ENCODE measurements around the gene ZFR. TPM values are rescaled to one million over a fixed set of nuclear protein-coding genes. Genes with fewer than 3 reads are reported as not detected.

The ZFR gene
- total RNA-seq, 1 donor from 2014 or later: 60.3 TPM

DNA sequence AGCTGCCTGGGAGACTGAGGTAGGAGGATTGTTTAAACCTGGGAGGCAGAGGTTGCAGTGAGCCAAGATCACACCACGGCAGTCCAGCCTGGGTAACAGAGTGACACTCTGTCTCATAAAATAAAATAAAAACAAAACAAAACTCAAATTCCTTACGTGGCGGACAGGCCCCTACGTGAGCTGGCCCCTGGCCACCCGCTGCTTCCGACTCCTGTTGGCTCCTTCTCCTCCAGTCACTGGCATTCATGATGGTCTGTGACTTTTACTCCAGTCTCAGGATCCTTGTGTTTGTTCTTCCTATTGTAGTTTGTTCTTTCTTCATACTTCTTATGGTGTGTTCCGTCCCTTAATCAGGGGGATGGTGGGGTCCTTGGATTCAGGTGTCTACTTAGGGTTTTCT, 28.5 kb upstream of the ZFR start:
- Histone ChIP-seq H3K36me3 (no peaks in the 10 kb centered on the region), H3K27ac (replicated peaks) (no peak overlapping the region), H3K27me3 (ENCODE audit: low read depth) (no peaks in the 10 kb centered on the region), H3K4me1 (no peaks in the 10 kb centered on the region), H3K4me3 (no peak overlapping the region), H3K9me3 (replicated peaks) (no peaks in the 10 kb centered on the region)
- intact Hi-C loops (cut with micrococcal nuclease): no loop called here
- no peak for TF ChIP-seq CTCF (IDR thresholded peaks at IDR 0.05; ENCODE audit: borderline replicate concordance)
- no peak for DNase-seq

GRCh38 chr5:32471784-32472183, 27.2 kb upstream of the ZFR start:
- Histone ChIP-seq H3K9me3 (replicated peaks) (no peaks in the 10 kb centered on the region), H3K27me3 (ENCODE audit: low read depth) (no peaks in the 10 kb centered on the region), H3K36me3 (no peaks in the 10 kb centered on the region), H3K4me1 (no peaks in the 10 kb centered on the region), H3K27ac (replicated peaks) (no peak overlapping the region), H3K4me3 (no peak overlapping the region)
- TF ChIP-seq CTCF (IDR thresholded peaks at IDR 0.05; ENCODE audit: borderline replicate concordance): peak; percentile 17
- intact Hi-C loops (cut with micrococcal nuclease): no loop called here
- no peak for DNase-seq

DNA sequence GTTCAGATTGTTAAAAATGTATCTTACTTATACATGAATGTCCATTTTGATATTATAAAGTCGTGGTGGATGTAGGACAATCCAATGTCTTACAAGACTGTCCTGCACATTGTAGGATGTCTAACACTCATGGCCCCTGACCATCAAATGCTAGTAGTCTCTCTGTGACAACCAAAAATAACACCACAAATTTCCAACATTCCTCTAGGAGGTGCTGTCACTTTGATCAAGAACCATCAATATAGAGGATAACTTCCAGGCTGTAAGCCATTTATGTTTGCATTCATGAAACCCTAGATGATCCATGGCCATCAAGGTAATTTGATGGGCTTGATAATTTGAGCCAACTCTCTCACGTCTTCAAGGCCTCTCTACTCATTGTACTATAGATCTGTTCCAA, 20.5 kb upstream of the ZFR start:
- H3K27me3 ChIP-seq (ENCODE audit: low read depth): no peaks in the 10 kb centered on the region
- no peaks in the 10 kb centered on the region for H3K36me3 ChIP-seq
- no peak for TF ChIP-seq CTCF (IDR thresholded peaks at IDR 0.05; ENCODE audit: borderline replicate concordance)
- H3K4me3 ChIP-seq: no peak overlapping the region
- no peak for DNase-seq
- H3K27ac ChIP-seq (replicated peaks): no peak overlapping the region
- H3K9me3 ChIP-seq (replicated peaks): no peaks in the 10 kb centered on the region
- intact Hi-C loops (cut with micrococcal nuclease): no loop called here
- H3K4me1 ChIP-seq: no peaks in the 10 kb centered on the region

DNA sequence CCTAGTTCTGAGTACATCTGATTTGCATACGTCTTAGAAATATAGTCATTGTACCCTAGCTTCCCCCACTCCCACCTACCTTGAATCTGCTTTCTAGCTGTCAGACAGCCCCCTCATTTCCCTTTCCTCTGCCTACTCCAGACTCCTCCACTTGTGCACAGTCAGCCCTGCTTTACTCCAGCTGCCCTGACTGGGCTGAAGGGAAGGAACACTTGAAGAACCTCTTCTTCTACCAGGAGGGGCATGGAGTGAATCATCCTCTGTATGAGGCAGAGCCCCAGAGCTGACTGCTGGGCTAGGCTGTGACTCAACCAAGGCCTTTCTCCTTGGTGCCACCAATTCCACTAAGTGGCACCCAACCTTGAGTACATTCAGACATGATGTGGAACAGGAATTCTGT, 18.1 kb upstream of the ZFR start:
- DNase-seq: no peak
- intact Hi-C loops (cut with micrococcal nuclease): no loop called here
- no peaks in the 10 kb centered on the region for H3K36me3 ChIP-seq
- no peaks in the 10 kb centered on the region for H3K9me3 ChIP-seq (replicated peaks)
- no peak overlapping the region for H3K27ac ChIP-seq (replicated peaks)
- H3K27me3 ChIP-seq (ENCODE audit: low read depth): no peaks in the 10 kb centered on the region
- TF ChIP-seq CTCF (IDR thresholded peaks at IDR 0.05; ENCODE audit: borderline replicate concordance): no peak
- H3K4me1 ChIP-seq: no peaks in the 10 kb centered on the region
- no peak overlapping the region for H3K4me3 ChIP-seq

- no peak for TF ChIP-seq CTCF (IDR thresholded peaks at IDR 0.05; ENCODE audit: borderline replicate concordance)
- Histone ChIP-seq H3K27ac (replicated peaks) (no peak overlapping the region), H3K4me1 (no peaks in the 10 kb centered on the region), H3K4me3 (no peak overlapping the region), H3K36me3 (no peaks in the 10 kb centered on the region), H3K27me3 (ENCODE audit: low read depth) (no peaks in the 10 kb centered on the region), H3K9me3 (replicated peaks) (no peaks in the 10 kb centered on the region)
- intact Hi-C loops (cut with micrococcal nuclease): no loop called here
- no peak for DNase-seq
Measured at GRCh38 chr5:32461441-32462120, 17.0 kb upstream of the ZFR start.

Data from left ventricle myocardium inferior (tissue), 1 donor.